Astrocyte of the cerebellum (primary cell): Measurements from ENCODE around the gene ZFR2.

Experiments used
- DNase-seq: peaks from one replicate; pipeline ENCODE4 v3.0.0-alpha.2; 2011; ENCODE audit warnings: low read depth
- H3K4me3 ChIP-seq: 2 replicates; pipeline ENCODE4 v1.5.1; 2011; ENCODE audit warnings: mild to moderate bottlenecking, low read depth, low read length, moderate library complexity
- in situ Hi-C: cut with HindIII; loops from 2 replicates; pipeline ENCODE4 v1.10.0; 2017; ENCODE audit warnings: low sequenced_read_pairs
- TF ChIP-seq, protein P1 (sequence below): IDR thresholded peaks from 2 replicates; pipeline ENCODE4 v1.5.1; 2012; ENCODE audit warnings: low read length, low read depth, moderate library complexity, mild to moderate bottlenecking; ENCODE audit errors: missing control alignments

Gene ZFR2

DNA sequence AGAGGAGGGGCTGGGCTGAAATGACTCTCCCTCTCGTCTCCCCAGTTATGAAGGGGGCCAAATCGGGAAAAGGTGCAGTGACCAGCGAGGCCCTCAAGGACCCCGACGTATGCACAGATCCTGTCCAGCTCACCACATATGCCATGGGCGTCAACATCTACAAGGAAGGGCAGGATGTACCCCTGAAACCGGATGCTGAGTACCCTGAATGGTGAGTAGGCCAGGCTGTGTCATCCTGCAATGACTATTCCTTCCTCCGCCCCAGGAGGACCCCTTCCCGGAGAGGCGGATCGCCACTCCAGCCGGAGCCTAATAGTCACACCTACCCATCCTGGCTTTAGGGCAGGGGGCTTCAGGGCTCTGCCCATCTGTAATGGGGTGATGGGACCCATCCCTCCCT is 103.7 kb downstream of the ZFR2 start:
- TF ChIP-seq, protein P1, sequence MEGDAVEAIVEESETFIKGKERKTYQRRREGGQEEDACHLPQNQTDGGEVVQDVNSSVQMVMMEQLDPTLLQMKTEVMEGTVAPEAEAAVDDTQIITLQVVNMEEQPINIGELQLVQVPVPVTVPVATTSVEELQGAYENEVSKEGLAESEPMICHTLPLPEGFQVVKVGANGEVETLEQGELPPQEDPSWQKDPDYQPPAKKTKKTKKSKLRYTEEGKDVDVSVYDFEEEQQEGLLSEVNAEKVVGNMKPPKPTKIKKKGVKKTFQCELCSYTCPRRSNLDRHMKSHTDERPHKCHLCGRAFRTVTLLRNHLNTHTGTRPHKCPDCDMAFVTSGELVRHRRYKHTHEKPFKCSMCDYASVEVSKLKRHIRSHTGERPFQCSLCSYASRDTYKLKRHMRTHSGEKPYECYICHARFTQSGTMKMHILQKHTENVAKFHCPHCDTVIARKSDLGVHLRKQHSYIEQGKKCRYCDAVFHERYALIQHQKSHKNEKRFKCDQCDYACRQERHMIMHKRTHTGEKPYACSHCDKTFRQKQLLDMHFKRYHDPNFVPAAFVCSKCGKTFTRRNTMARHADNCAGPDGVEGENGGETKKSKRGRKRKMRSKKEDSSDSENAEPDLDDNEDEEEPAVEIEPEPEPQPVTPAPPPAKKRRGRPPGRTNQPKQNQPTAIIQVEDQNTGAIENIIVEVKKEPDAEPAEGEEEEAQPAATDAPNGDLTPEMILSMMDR, result no peak
- H3K4me3 ChIP-seq, result no peak overlapping the region
- DNase-seq, result no peak
- in situ Hi-C loops, result no loop called here

DNA sequence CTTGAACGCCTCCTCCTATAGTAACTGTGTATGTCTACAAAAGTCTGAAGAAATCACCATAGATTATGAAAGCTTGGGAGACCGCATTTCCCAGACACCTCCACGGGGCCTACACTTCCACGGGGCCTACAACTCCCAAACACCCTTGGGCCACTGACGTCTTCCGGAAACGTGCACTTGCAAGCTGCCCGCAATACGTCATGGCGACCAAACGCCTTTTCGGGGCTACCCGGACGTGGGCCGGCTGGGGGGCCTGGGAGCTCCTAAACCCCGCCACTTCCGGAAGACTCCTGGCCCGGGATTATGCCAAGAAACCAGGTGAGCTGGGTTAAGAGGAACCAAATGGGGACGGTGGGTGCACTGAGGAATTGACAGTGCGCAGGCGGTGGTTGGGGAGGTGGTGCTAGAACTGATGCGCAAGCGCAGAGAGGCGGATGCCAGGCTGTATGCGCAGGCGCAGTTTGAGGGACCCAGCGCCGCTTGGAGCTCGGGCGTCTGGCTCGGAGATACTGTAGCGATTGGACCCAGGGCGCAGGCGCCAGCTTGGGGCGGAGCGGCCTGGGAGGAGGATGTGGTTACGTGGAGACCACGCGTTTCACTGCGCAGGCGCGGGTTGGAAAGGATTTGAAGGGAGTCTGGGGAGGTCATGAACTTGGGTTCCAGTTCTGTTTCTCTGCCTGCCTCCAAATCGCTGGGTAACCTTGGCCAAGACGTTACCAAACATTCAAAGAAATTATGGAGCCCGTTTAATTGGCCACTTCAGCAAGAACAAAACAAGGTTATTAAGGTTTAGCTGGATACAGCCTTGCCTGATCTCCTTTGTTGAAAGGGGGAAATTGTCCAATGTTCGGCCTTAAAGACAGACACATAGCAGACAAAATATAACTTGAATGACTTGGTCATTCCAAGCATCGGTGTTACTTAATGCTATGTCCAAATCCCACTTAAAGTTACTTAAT is 106.1 kb downstream of the ZFR2 start, which contains the start of gene MRPL54:
MRPL54 (plus strand) TSS at position 182 of the 959 bp plus-strand sequence; CDS start at position 201, 19 bp downstream.
- peak; percentile 97 for DNase-seq
- in situ Hi-C loops, result no loop called here
- peak within 1 kb of the TSS; percentile 83 for H3K4me3 ChIP-seq
- TF ChIP-seq, protein P1, result no peak

DNA sequence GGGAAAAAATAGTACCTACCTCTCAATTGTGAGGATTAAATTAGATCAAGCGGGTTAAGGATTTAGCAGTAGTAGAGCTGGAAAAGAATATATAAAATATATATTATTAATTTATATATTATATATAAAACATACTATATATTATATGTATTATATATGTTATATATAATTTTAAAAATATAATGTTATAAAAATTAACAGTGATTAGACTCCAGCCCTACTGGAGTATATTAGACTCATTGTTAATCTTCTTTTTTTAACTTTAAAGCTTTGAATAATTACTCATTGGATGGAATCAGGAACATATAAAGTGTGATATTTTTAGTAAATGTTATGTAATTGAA is 106.7 kb downstream of the ZFR2 start:
- no peak overlapping the region for H3K4me3 ChIP-seq
- DNase-seq, result no peak
- in situ Hi-C loops, result no loop called here
- TF ChIP-seq, protein P1, result no peak

DNA sequence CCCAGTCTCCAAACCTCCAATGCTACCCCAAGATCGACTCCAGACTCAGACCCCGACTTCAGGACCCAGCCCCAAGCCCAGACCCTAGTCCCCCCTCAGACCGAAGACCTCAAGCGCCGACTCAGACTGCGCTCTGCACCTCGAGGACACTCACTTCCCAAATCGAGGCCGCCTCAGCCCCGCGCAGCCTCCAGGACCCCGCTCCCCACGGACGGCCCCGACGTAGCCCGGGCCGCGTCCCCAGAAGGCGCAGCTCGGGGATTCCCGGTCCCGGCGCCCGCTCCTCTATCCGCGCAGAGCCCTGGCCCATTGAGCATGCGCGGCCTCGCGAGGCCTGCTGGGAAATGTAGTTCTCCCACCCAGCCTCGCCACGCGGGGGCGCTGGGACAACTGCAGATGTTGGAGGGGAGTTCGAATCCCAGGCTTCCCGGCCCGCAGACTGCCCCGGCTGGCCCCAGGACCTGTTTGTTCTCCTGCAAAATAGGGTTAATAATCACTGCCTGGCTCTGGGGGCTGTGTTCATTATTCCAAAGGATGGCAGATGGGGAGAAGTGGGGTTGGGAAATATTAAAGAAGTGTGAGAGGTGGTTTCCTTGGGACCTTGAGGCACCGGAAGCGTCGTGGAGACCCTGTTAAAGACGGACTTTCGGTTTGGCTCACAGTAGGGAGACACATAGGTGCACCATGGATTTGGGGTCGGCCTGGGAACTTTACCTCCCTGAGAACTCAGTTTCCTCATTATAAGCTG is 107.3 kb downstream of the ZFR2 start, which contains the start of gene APBA3:
APBA3 (minus strand) TSS at position 311 of the 748 bp plus-strand sequence. CDS start 1,428 bp downstream, outside the sequence.
- peak; percentile 67 for DNase-seq
- TF ChIP-seq, protein P1, result peak; percentile 68
- H3K4me3 ChIP-seq, result peak within 1 kb of the TSS; percentile 83
- in situ Hi-C loops, result no loop called here

- DNase-seq, result no peak
- in situ Hi-C loops, result no loop called here
- TF ChIP-seq, protein P1, result no peak
- peak overlapping the region; percentile 74 for H3K4me3 ChIP-seq
Observed at GRCh38 chr19:3760871-3761361, 107.9 kb downstream of the ZFR2 start.
